ENCODE results near the gene PCSK6.

DNA sequence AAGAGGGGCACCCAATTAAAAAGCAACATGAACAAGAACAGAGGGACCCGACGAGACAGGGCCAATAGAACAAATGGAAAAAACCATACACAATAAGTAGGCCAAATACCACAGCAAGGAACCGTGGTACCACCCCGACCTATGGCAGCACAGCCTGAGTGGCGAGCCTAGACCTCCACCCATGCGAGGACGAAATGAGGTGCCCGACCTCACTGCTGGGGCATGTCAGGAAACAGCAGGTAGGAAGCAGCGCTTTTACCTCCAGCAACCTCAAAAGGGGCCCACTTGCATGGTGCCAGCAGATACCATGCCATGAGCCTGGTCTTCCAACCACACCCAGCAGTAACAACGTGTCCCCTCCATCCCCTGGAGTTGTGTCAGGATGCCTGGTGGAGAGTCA lies 77.9 kb downstream of the PCSK6 start:
- TF ChIP-seq, protein P1, sequence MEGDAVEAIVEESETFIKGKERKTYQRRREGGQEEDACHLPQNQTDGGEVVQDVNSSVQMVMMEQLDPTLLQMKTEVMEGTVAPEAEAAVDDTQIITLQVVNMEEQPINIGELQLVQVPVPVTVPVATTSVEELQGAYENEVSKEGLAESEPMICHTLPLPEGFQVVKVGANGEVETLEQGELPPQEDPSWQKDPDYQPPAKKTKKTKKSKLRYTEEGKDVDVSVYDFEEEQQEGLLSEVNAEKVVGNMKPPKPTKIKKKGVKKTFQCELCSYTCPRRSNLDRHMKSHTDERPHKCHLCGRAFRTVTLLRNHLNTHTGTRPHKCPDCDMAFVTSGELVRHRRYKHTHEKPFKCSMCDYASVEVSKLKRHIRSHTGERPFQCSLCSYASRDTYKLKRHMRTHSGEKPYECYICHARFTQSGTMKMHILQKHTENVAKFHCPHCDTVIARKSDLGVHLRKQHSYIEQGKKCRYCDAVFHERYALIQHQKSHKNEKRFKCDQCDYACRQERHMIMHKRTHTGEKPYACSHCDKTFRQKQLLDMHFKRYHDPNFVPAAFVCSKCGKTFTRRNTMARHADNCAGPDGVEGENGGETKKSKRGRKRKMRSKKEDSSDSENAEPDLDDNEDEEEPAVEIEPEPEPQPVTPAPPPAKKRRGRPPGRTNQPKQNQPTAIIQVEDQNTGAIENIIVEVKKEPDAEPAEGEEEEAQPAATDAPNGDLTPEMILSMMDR (IDR thresholded peaks at IDR 0.05), result no peak
- TF ChIP-seq TCF7 (CRISPR knock-in tag; IDR thresholded peaks at IDR 0.05; ENCODE audit: low read depth) (no peak), CREM (CRISPR knock-in tag; IDR thresholded peaks at IDR 0.05) (no peak), SP1 (CRISPR knock-in tag; conservative IDR thresholded peaks at IDR 0.05) (no peak), CBFB (CRISPR knock-in tag; IDR thresholded peaks at IDR 0.05; ENCODE audit: low read depth) (no peak), SMAD4 (CRISPR knock-in tag; IDR thresholded peaks at IDR 0.05) (no peak), NR2C2 (CRISPR knock-in tag; IDR thresholded peaks at IDR 0.05) (no peak), JUN (CRISPR knock-in tag; IDR thresholded peaks at IDR 0.05) (no peak), ZNF423 (CRISPR knock-in tag; IDR thresholded peaks at IDR 0.05) (no peak)
- TF ChIP-seq, protein P2, sequence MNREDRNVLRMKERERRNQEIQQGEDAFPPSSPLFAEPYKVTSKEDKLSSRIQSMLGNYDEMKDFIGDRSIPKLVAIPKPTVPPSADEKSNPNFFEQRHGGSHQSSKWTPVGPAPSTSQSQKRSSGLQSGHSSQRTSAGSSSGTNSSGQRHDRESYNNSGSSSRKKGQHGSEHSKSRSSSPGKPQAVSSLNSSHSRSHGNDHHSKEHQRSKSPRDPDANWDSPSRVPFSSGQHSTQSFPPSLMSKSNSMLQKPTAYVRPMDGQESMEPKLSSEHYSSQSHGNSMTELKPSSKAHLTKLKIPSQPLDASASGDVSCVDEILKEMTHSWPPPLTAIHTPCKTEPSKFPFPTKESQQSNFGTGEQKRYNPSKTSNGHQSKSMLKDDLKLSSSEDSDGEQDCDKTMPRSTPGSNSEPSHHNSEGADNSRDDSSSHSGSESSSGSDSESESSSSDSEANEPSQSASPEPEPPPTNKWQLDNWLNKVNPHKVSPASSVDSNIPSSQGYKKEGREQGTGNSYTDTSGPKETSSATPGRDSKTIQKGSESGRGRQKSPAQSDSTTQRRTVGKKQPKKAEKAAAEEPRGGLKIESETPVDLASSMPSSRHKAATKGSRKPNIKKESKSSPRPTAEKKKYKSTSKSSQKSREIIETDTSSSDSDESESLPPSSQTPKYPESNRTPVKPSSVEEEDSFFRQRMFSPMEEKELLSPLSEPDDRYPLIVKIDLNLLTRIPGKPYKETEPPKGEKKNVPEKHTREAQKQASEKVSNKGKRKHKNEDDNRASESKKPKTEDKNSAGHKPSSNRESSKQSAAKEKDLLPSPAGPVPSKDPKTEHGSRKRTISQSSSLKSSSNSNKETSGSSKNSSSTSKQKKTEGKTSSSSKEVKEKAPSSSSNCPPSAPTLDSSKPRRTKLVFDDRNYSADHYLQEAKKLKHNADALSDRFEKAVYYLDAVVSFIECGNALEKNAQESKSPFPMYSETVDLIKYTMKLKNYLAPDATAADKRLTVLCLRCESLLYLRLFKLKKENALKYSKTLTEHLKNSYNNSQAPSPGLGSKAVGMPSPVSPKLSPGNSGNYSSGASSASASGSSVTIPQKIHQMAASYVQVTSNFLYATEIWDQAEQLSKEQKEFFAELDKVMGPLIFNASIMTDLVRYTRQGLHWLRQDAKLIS (CRISPR knock-in tag; IDR thresholded peaks at IDR 0.05; ENCODE audit: borderline replicate concordance), result no peak
- TF ChIP-seq, protein P3, sequence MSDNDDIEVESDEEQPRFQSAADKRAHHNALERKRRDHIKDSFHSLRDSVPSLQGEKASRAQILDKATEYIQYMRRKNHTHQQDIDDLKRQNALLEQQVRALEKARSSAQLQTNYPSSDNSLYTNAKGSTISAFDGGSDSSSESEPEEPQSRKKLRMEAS (CRISPR knock-in tag; IDR thresholded peaks at IDR 0.05), result no peak
- TF ChIP-seq, protein P4, sequence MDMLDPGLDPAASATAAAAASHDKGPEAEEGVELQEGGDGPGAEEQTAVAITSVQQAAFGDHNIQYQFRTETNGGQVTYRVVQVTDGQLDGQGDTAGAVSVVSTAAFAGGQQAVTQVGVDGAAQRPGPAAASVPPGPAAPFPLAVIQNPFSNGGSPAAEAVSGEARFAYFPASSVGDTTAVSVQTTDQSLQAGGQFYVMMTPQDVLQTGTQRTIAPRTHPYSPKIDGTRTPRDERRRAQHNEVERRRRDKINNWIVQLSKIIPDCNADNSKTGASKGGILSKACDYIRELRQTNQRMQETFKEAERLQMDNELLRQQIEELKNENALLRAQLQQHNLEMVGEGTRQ (CRISPR knock-in tag; IDR thresholded peaks at IDR 0.05), result no peak
- TF ChIP-seq, protein P5, sequence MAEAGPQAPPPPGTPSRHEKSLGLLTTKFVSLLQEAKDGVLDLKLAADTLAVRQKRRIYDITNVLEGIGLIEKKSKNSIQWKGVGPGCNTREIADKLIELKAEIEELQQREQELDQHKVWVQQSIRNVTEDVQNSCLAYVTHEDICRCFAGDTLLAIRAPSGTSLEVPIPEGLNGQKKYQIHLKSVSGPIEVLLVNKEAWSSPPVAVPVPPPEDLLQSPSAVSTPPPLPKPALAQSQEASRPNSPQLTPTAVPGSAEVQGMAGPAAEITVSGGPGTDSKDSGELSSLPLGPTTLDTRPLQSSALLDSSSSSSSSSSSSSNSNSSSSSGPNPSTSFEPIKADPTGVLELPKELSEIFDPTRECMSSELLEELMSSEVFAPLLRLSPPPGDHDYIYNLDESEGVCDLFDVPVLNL (CRISPR knock-in tag; IDR thresholded peaks at IDR 0.05; ENCODE audit: borderline replicate concordance, low read depth), result no peak
- TF ChIP-seq, protein P6, sequence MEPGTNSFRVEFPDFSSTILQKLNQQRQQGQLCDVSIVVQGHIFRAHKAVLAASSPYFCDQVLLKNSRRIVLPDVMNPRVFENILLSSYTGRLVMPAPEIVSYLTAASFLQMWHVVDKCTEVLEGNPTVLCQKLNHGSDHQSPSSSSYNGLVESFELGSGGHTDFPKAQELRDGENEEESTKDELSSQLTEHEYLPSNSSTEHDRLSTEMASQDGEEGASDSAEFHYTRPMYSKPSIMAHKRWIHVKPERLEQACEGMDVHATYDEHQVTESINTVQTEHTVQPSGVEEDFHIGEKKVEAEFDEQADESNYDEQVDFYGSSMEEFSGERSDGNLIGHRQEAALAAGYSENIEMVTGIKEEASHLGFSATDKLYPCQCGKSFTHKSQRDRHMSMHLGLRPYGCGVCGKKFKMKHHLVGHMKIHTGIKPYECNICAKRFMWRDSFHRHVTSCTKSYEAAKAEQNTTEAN (CRISPR knock-in tag; IDR thresholded peaks at IDR 0.05), result no peak
